CD14-positive monocyte (primary cell): Measurements from ENCODE around the gene ITPRIPL2. TPM values are rescaled to one million over a fixed set of nuclear protein-coding genes. Genes with fewer than 3 reads are reported as not detected.
A peak's percentile ranks its signal among the peaks of the same experiment; 100 is the strongest.

ENCODE experiments used
- DNase-seq, 3 donors: peaks; one replicate each; pipeline ENCODE4 v3.0.0-alpha.2; 2011 to 2022
- H2AFZ ChIP-seq: 2 replicates; pipeline ENCODE4 v1.6.0; 2012; ENCODE audit warnings: mild to moderate bottlenecking, low read depth, low read length, inconsistent platforms; ENCODE audit not compliant: insufficient read depth, poor library complexity, severe bottlenecking
- H3K27ac ChIP-seq, 2 donors: 1 replicate in 1 of 2; 2 replicates in 1 of 2; pipeline ENCODE4 v1.5.1; 2012 to 2013; ENCODE audit warnings: low read length in 2 of 2, control low read depth in 1 of 2, inconsistent platforms in 1 of 2, low read depth in 1 of 2, mild to moderate bottlenecking in 1 of 2
- H3K27me3 ChIP-seq, 2 donors: one replicate each; pipeline versions ENCODE4 v1.6.0 to v1.6.1; 2011 to 2013; ENCODE audit warnings: low read length in 2 of 2; ENCODE audit not compliant: control insufficient read depth in 2 of 2, insufficient read depth in 2 of 2
- H3K36me3 ChIP-seq, 2 donors: replicated peaks in 1 of 2; 1 replicate in 1 of 2; 2 replicates in 1 of 2; pipeline versions ENCODE4 v1.5.1 to v1.6.1; 2012 to 2013; ENCODE audit warnings: low read length in 2 of 2, control low read depth in 1 of 2, inconsistent platforms in 1 of 2, mild to moderate bottlenecking in 1 of 2; ENCODE audit not compliant: insufficient read depth in 2 of 2, control insufficient read depth in 1 of 2
- H3K4me1 ChIP-seq, 2 donors: 1 replicate in 1 of 2; 2 replicates in 1 of 2; pipeline versions ENCODE4 v1.5.1 to v1.6.1; 2012 to 2013; ENCODE audit warnings: low read length in 2 of 2, control low read depth in 1 of 2, inconsistent platforms in 1 of 2, mild to moderate bottlenecking in 1 of 2, moderate library complexity in 1 of 2; ENCODE audit not compliant: insufficient read depth in 2 of 2, control insufficient read depth in 1 of 2
- H3K4me2 ChIP-seq: replicated peaks from 2 replicates; pipeline ENCODE3; 2012; ENCODE audit warnings: low read length, moderate library complexity, mild to moderate bottlenecking; ENCODE audit not compliant: poor library complexity, severe bottlenecking; ENCODE audit errors: extremely low read depth
- H3K4me3 ChIP-seq, 3 experiments: fragments of 200-600 bp in 1 of 3; sonication (generic) in 1 of 3; replicated peaks in 1 of 3; 1 replicate in 2 of 3; 2 replicates in 1 of 3; pipeline ENCODE4 v1.5.1; 2011 to 2013; ENCODE audit warnings: low read length in 3 of 3, mild to moderate bottlenecking in 3 of 3, control low read depth in 2 of 3, low read depth in 2 of 3, inconsistent platforms in 1 of 3, moderate library complexity in 1 of 3
- H3K79me2 ChIP-seq: 2 replicates; pipeline ENCODE4 v1.6.0; 2012; ENCODE audit warnings: mild to moderate bottlenecking, control low read depth, inconsistent platforms, low read length, moderate library complexity; ENCODE audit not compliant: insufficient read depth
- H3K9ac ChIP-seq: 2 replicates; pipeline ENCODE4 v1.6.0; 2017; ENCODE audit warnings: low read length, mild to moderate bottlenecking; ENCODE audit not compliant: insufficient read depth, poor library complexity, severe bottlenecking
- H3K9me3 ChIP-seq, 2 donors: replicated peaks in 1 of 2; 1 replicate in 1 of 2; 2 replicates in 1 of 2; pipeline versions ENCODE4 v1.5.1 to v1.6.1; 2012 to 2013; ENCODE audit warnings: low read length in 2 of 2, control low read depth in 1 of 2; ENCODE audit not compliant: control insufficient read depth in 1 of 2, insufficient read depth in 1 of 2
- H4K20me1 ChIP-seq: 2 replicates; pipeline ENCODE4 v1.6.0; 2012; ENCODE audit warnings: mild to moderate bottlenecking, low read length, control low read depth, moderate library complexity; ENCODE audit not compliant: insufficient read depth
- H3K27ac Mint-ChIP-seq, 7 donors: one replicate each; pipeline ENCODE4 v1.8.0; 2020; ENCODE audit warnings: mild to moderate bottlenecking in 7 of 7, mixed read lengths in 7 of 7, moderate library complexity in 6 of 7, inconsistent platforms in 2 of 7
- H3K27me3 Mint-ChIP-seq, 3 donors: one replicate each; pipeline ENCODE4 v1.8.0; 2021 to 2022; ENCODE audit warnings: low read depth in 3 of 3, mild to moderate bottlenecking in 3 of 3, mixed read lengths in 3 of 3, moderate library complexity in 3 of 3, inconsistent platforms in 1 of 3
- H3K36me3 Mint-ChIP-seq, 2 donors: one replicate each; pipeline ENCODE4 v1.8.0; 2020; ENCODE audit warnings: mixed read lengths in 2 of 2, inconsistent platforms in 1 of 2, mild to moderate bottlenecking in 1 of 2
- H3K4me1 Mint-ChIP-seq: one replicate; pipeline ENCODE4 v1.8.0; 2020; ENCODE audit warnings: mild to moderate bottlenecking, mixed read lengths
- H3K4me3 Mint-ChIP-seq, 2 donors: one replicate each; pipeline ENCODE4 v1.8.0; 2020; ENCODE audit warnings: mild to moderate bottlenecking in 2 of 2, mixed read lengths in 2 of 2, moderate library complexity in 1 of 2
- H3K9me3 Mint-ChIP-seq, 7 donors: one replicate each; pipeline ENCODE4 v1.8.0; 2020 to 2022; ENCODE audit warnings: mixed read lengths in 7 of 7, mild to moderate bottlenecking in 6 of 7, moderate library complexity in 6 of 7, inconsistent platforms in 2 of 7
- WGBS: methylation state at CpG from one replicate; pipeline ENCODE4 v1.1.5; 2013; ENCODE audit warnings: missing lambda C conversion rate; ENCODE audit not compliant: insufficient coverage; 5-methylcytosine and 5-hydroxymethylcytosine counted together
- intact Hi-C, 2 donors: fragments of 100-400 bp; cut with micrococcal nuclease; formaldehyde crosslinking; loops; one replicate each; pipeline versions ENCODE4 v1.15.0 to v1.15.1; 2023
- polyA plus RNA-seq, 3 donors: library from polyadenylated mRNA; depleted of rRNA in 1 of 3; unstranded in 2 of 3; stranded (reverse) in 1 of 3; fragments of 300-500 nt in 2 of 3; fragments of >200 nt in 1 of 3; fragmentation: Illumina TruSeq in 2 of 3; gene quantifications; 1 replicate in 2 of 3; 2 replicates in 1 of 3; pipeline ENCODE4 v1.2.3, GENCODE V29; 2012 to 2021
- TF ChIP-seq, protein P1 (sequence below): fragments of 200-600 bp; IDR thresholded peaks from one replicate; pipeline ENCODE4 v1.8.0; 2022; ENCODE audit warnings: antibody characterized with exemption, mild to moderate bottlenecking

The ITPRIPL2 gene
- polyA plus RNA-seq, 3 donors = 7.9 to 9.0 (median 8.2) TPM

DNA sequence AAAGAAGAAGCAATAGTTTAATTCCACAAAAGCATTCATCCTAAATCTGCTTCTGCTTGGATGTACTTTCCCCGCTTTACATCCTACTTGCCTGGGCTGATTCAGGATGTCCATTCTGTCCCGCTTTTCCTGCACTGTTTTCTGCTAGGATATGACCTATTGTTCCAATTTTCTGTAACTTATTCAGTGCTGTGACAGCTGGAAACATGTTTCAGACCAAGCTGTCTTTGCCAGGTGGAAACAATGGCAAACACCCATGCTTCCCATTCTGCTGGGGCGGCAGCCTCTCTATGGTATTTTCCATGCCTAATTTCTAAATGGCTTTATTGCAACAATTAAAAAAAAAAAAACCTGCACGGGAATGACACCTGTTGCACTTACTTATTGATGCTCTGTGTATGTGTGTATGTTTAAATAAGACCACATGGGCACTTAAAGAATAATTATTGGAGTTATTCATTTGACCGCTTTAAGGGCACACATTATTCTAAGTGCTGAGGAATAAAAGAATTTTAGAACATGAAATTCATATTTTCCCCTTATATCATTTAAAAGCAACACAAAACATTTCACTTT is 25.3 kb upstream of the ITPRIPL2 start:
- H2AFZ ChIP-seq = no peak overlapping the region
- peaks cover 0 to 3% of the 10 kb centered on the region in 2 donors for H3K9me3 ChIP-seq
- peaks cover 0 to 19% of the 10 kb centered on the region in 2 donors for H3K27me3 ChIP-seq
- H3K27ac Mint-ChIP-seq = peak overlapping the region in 1 of 7 donors; percentile 50
- no peaks in the 10 kb centered on the region for H3K79me2 ChIP-seq
- H3K4me3 Mint-ChIP-seq = no peak overlapping the region
- no peaks in the 10 kb centered on the region for H4K20me1 ChIP-seq
- peaks cover 3 to 11% (median 8%) of the 10 kb centered on the region in 7 donors for H3K9me3 Mint-ChIP-seq
- no peak overlapping the region for H3K9ac ChIP-seq
- no peak overlapping the region for H3K27ac ChIP-seq
- no peak overlapping the region for H3K4me3 ChIP-seq
- DNase-seq = no peak
- no peaks in the 10 kb centered on the region for H3K36me3 ChIP-seq
- H3K4me1 Mint-ChIP-seq = peaks cover 20% of the 10 kb centered on the region
- TF ChIP-seq, protein P1, sequence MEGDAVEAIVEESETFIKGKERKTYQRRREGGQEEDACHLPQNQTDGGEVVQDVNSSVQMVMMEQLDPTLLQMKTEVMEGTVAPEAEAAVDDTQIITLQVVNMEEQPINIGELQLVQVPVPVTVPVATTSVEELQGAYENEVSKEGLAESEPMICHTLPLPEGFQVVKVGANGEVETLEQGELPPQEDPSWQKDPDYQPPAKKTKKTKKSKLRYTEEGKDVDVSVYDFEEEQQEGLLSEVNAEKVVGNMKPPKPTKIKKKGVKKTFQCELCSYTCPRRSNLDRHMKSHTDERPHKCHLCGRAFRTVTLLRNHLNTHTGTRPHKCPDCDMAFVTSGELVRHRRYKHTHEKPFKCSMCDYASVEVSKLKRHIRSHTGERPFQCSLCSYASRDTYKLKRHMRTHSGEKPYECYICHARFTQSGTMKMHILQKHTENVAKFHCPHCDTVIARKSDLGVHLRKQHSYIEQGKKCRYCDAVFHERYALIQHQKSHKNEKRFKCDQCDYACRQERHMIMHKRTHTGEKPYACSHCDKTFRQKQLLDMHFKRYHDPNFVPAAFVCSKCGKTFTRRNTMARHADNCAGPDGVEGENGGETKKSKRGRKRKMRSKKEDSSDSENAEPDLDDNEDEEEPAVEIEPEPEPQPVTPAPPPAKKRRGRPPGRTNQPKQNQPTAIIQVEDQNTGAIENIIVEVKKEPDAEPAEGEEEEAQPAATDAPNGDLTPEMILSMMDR = no peak
- peaks cover 14% of the 10 kb centered on the region in 2 donors for H3K4me1 ChIP-seq
- peaks cover 0 to 2% of the 10 kb centered on the region in 2 donors for H3K36me3 Mint-ChIP-seq
- intact Hi-C loops = loop anchor here (5.0 to 10.0 kb wide), 4 partner anchors 79 to 796 kb away; partner anchors contain the start of genes GPRC5B (in 1 of the 2) and SYT17 (in 1 of the 2)
- peaks cover 17 to 20% (median 20%) of the 10 kb centered on the region in 3 donors for H3K27me3 Mint-ChIP-seq
- WGBS = 100% methylated on average over 2 of the region's 5 CpGs
- H3K4me2 ChIP-seq = no peak overlapping the region

DNA sequence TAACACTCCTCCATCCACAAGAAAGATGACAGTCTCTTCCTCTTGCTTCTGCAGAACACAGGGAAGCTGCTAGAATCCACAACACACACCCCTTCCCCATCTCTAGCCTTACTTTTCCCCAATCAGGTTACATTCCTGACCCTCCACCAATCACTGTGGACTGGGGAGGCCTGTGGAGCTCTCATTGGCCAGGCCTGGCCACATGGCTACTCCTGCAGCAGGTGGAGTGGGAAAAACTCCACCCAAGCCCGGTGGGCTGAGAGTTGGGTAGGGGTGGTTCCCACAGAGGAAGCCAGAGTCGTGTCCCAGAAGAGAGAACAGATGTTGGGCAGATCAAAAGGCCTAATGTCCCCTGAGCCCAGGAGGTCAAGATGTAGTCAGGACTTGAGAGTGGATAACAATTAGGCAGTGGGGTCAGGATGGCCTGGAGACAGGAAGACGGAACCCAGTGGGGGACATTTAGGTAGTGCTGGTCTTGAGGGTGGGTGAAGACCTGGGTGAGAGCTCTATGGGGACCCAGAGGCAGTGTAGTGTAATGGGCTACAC is 24.3 kb upstream of the ITPRIPL2 start:
- H3K27ac ChIP-seq = no peak overlapping the region
- DNase-seq = no peak
- TF ChIP-seq, protein P1 = no peak
- no peak overlapping the region for H3K9ac ChIP-seq
- Mint-ChIP-seq H3K27me3 (peaks cover 20 to 22% (median 21%) of the 10 kb centered on the region in 3 donors), H3K27ac (peak overlapping the region in 2 of 7 donors; percentile 64 to 77), H3K4me1 (peaks cover 20% of the 10 kb centered on the region), H3K4me3 (no peak overlapping the region), H3K9me3 (peaks cover 3 to 11% (median 8%) of the 10 kb centered on the region in 7 donors), H3K36me3 (peaks cover 0 to 2% of the 10 kb centered on the region in 2 donors)
- H3K27me3 ChIP-seq = peaks cover 0 to 19% of the 10 kb centered on the region in 2 donors
- no peaks in the 10 kb centered on the region for H4K20me1 ChIP-seq
- H3K4me1 ChIP-seq = peaks cover 14% of the 10 kb centered on the region in 2 donors
- no peak overlapping the region for H3K4me3 ChIP-seq
- H3K79me2 ChIP-seq = no peaks in the 10 kb centered on the region
- no peaks in the 10 kb centered on the region for H3K36me3 ChIP-seq
- WGBS = 90% methylated on average over 2 of the region's 3 CpGs
- H3K4me2 ChIP-seq = no peak overlapping the region
- H3K9me3 ChIP-seq = peaks cover 0 to 3% of the 10 kb centered on the region in 2 donors
- intact Hi-C loops = loop anchor here (5.0 to 10.0 kb wide), 4 partner anchors 78 to 795 kb away; partner anchors contain the start of genes GPRC5B (in 1 of the 2) and SYT17 (in 1 of the 2)
- no peak overlapping the region for H2AFZ ChIP-seq
